BLaER1 (cell line): ENCODE data around the gene TPM4.
A peak's percentile ranks its signal among the peaks of the same experiment; 100 is the strongest.

Experiments used
- H3K27ac ChIP-seq: shearing (Covaris generic); formaldehyde crosslinking; 2 replicates; pipeline ENCODE4 v1.8.1; 2022
- H3K27me3 ChIP-seq: shearing (Covaris generic); formaldehyde crosslinking; 2 replicates; pipeline ENCODE4 v1.8.1; 2022
- H3K36me3 ChIP-seq: shearing (Covaris generic); formaldehyde crosslinking; 2 replicates; pipeline ENCODE4 v1.8.1; 2022
- H3K4me1 ChIP-seq: shearing (Covaris generic); formaldehyde crosslinking; 2 replicates; pipeline ENCODE4 v1.8.1; 2022
- H3K4me2 ChIP-seq: shearing (Covaris generic); formaldehyde crosslinking; 2 replicates; pipeline ENCODE4 v1.8.1; 2022
- H3K4me3 ChIP-seq: shearing (Covaris generic); formaldehyde crosslinking; 2 replicates; pipeline ENCODE4 v1.8.1; 2022
- H3K9ac ChIP-seq: shearing (Covaris generic); formaldehyde crosslinking; 2 replicates; pipeline ENCODE4 v1.8.1; 2022
- H3K9me3 ChIP-seq: shearing (Covaris generic); formaldehyde crosslinking; 2 replicates; pipeline ENCODE4 v1.8.1; 2022
- H4K20me1 ChIP-seq: shearing (Covaris generic); formaldehyde crosslinking; 2 replicates; pipeline ENCODE4 v1.8.1; 2022
- Cebpa-rat ChIP-seq: shearing (Covaris generic); IDR thresholded peaks from 2 replicates; pipeline ENCODE4 v1.8.1; 2022

Gene TPM4

DNA sequence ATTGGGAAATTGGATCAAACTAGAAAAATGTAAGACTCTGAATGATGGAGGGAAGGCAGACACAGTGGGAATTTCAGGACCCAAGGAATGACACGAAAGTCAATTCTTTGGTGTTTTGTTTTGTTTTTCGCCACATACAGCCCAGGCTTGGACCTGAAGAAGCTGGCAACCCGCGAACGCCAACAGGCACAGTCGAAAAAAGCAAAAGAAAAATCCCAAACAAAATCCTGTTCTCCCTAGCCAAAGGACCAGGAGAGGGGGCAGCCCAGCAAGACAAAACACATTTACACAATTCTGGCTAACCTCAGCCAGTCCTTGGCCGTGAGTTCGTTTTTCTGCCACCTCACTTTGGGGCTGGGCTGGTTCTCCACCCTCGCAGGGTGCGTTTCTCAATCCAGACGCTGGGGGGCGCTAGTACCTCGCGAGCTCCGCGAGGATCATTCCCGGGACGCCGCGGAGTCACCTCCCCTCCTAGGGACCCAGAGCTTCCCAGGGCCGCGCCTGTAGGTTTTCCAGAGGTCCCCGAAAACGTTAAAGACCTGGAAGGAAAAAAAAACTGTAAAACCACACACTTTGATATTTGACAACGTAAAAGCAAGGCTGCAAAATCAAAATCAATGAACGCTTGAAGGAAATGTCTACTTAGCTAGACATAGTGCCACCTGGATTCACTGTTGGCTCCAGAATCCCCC is 34.9 kb upstream of the TPM4 start:
- no peaks in the 10 kb centered on the region for H4K20me1 ChIP-seq
- H3K4me2 ChIP-seq, result peak overlapping the region; percentile 54
- H3K27me3 ChIP-seq, result no peaks in the 10 kb centered on the region
- H3K4me1 ChIP-seq, result 0 out of 2 replicates have a peak, but pooled peaks cover 9% of the 10 kb centered on the region
- no peak for TF ChIP-seq Cebpa-rat
- H3K9ac ChIP-seq, result no peak overlapping the region
- H3K4me3 ChIP-seq, result no peak overlapping the region
- no peaks in the 10 kb centered on the region for H3K36me3 ChIP-seq
- H3K9me3 ChIP-seq, result no peaks in the 10 kb centered on the region
- no peak overlapping the region for H3K27ac ChIP-seq

DNA sequence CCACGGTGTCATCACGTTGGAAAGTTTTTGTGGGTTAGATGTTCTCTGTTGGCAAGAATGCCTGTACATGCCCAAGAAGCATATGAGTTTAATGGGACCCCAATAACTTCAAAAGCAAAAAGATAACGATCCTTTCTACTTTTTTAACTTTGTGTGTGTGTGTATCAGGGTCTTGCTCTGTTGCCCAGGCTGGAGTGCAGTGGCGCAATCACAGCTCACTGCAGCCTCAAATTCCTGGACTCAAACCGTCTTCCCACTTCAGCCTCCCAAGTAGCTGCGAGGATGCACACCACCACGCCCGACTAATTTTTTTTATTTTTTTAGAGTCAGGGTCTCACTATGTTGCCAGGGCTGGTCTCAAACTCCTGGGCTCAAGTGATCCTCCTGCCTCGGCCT is 34.3 kb upstream of the TPM4 start:
- Histone ChIP-seq H3K27ac (no peak overlapping the region), H4K20me1 (no peaks in the 10 kb centered on the region), H3K4me1 (0 out of 2 replicates have a peak, but pooled peaks cover 9% of the 10 kb centered on the region), H3K36me3 (no peaks in the 10 kb centered on the region), H3K9me3 (no peaks in the 10 kb centered on the region), H3K4me2 (peak overlapping the region; percentile 54), H3K4me3 (no peak overlapping the region), H3K9ac (no peak overlapping the region), H3K27me3 (no peaks in the 10 kb centered on the region)
- TF ChIP-seq Cebpa-rat, result no peak

DNA sequence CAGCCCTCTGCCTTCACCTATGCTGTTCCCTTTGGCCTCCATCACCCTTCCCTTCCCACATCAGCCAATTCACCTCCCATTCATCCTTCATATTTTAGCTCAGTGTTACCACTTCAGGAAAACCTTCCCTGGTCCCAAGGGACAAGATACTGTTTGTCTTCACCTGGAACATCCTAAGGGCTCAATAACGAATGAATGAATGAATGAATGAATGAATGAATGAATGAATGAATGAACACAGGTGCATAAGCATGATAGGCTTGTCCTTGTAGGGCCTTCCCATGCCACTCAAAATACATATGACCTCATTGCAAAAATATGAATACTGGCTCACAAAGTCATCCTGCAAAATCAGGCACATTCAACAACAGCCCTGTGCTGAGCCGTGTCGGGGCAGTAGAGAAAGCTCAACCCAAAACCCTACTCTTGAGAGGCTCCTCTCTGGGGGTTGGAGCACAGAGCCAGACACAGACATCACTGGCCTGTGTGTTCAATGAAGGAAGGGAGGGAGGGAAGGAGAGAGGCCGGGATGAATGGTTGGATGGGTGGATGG is 33.7 kb upstream of the TPM4 start:
- H3K27me3 ChIP-seq, result no peaks in the 10 kb centered on the region

GRCh38 chr19:16043156-16043757 is 33.0 kb upstream of the TPM4 start:
- no peaks in the 10 kb centered on the region for H3K36me3 ChIP-seq
- H3K9ac ChIP-seq, result no peak overlapping the region
- H3K27ac ChIP-seq, result no peak overlapping the region
- H3K4me3 ChIP-seq, result no peak overlapping the region
- 0 out of 2 replicates have a peak, but pooled peaks cover 9% of the 10 kb centered on the region for H3K4me1 ChIP-seq
- H3K27me3 ChIP-seq, result no peaks in the 10 kb centered on the region
- TF ChIP-seq Cebpa-rat, result no peak
- H3K4me2 ChIP-seq, result no peak overlapping the region
- H3K9me3 ChIP-seq, result no peaks in the 10 kb centered on the region
- H4K20me1 ChIP-seq, result no peaks in the 10 kb centered on the region

More for the DNA sequence above, 33.7 kb upstream of the TPM4 start:
- H3K4me2 ChIP-seq, result no peak overlapping the region
- H3K4me3 ChIP-seq, result no peak overlapping the region
- 0 out of 2 replicates have a peak, but pooled peaks cover 9% of the 10 kb centered on the region for H3K4me1 ChIP-seq
- H3K9ac ChIP-seq, result no peak overlapping the region
- H3K36me3 ChIP-seq, result no peaks in the 10 kb centered on the region
- no peaks in the 10 kb centered on the region for H4K20me1 ChIP-seq
- TF ChIP-seq Cebpa-rat, result no peak
- H3K9me3 ChIP-seq, result no peaks in the 10 kb centered on the region
- H3K27ac ChIP-seq, result no peak overlapping the region

DNA sequence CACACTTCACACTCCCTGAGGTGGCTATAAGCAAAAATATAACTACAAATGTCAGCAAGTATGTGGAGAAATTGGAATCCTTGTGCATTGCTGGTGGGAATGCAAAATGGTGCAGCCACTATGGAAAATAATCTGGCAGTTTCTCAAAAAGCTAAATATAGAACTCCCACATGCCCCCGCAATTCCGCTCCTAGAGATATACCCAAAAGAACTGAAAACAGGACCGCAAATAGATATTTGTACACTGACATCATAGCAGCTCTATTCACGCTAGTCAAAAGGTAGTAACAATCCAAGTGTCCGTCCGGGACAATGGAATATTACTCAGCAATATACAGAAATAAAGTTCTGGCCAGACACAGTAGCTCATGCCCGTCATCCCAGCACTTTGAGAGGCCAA is 31.5 kb upstream of the TPM4 start:
- no peaks in the 10 kb centered on the region for H3K27me3 ChIP-seq
- no peak overlapping the region for H3K4me2 ChIP-seq
- H3K9ac ChIP-seq, result no peak overlapping the region
- H3K4me3 ChIP-seq, result no peak overlapping the region
- no peaks in the 10 kb centered on the region for H4K20me1 ChIP-seq
- no peak for TF ChIP-seq Cebpa-rat
- H3K9me3 ChIP-seq, result no peaks in the 10 kb centered on the region
- 0 out of 2 replicates have a peak, but pooled peaks cover 9% of the 10 kb centered on the region for H3K4me1 ChIP-seq
- H3K27ac ChIP-seq, result no peak overlapping the region
- H3K36me3 ChIP-seq, result no peaks in the 10 kb centered on the region

DNA sequence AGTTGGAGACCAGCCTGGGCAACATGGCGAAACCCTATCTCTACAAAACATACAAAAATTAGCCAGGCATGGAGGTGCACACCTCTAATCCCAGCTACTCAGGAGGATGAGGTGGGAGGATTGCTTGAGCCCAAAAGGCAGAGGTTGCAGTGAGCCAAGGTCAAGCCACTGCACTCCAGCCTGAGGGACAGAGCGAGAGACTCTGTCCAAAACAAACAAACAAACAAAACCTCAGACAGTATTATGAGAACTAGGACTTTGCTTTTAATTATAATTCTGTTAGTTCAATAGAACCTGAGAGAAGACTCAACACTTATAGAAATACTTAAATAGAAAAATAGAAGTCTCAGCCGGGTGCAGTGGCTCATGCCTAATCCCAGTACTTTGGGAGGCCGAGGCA is 31.1 kb upstream of the TPM4 start:
- Histone ChIP-seq H3K27ac (no peak overlapping the region), H3K4me2 (no peak overlapping the region), H3K27me3 (no peaks in the 10 kb centered on the region), H3K4me1 (peaks cover 10% of the 10 kb centered on the region; the same call in 1 of the 2 replicates), H4K20me1 (no peaks in the 10 kb centered on the region), H3K9me3 (no peaks in the 10 kb centered on the region), H3K9ac (no peak overlapping the region), H3K36me3 (no peaks in the 10 kb centered on the region), H3K4me3 (no peak overlapping the region)
- TF ChIP-seq Cebpa-rat, result no peak

- no peak for TF ChIP-seq Cebpa-rat
- no peak overlapping the region for H3K27ac ChIP-seq
- H3K36me3 ChIP-seq, result no peaks in the 10 kb centered on the region
- H4K20me1 ChIP-seq, result no peaks in the 10 kb centered on the region
- H3K4me1 ChIP-seq, result peaks cover 17% of the 10 kb centered on the region
- H3K9ac ChIP-seq, result no peak overlapping the region
- no peaks in the 10 kb centered on the region for H3K9me3 ChIP-seq
- no peaks in the 10 kb centered on the region for H3K27me3 ChIP-seq
- no peak overlapping the region for H3K4me3 ChIP-seq
- H3K4me2 ChIP-seq, result no peak overlapping the region
Measured at GRCh38 chr19:16045893-16046292, 30.4 kb upstream of the TPM4 start.

DNA sequence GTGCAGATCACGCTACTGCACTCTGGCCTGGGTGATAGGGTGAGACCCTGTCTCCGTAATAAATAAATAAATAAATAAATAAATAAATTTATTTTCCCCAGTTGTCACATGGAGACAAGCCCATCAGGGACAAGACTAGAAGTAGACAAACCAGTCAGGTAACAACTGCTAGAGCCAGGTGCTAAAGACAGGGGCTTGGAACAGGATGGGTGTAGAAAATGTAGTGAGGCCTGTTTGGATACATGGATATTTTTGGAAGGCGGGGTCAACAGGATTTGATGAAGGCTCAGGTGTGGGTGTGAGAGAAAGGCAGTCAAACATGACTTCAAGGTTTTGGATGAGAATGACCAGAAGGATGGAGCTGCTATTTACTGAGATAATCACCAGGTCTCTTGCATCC is 27.7 kb upstream of the TPM4 start:
- H3K27ac ChIP-seq, result no peak overlapping the region
- H3K9me3 ChIP-seq, result no peaks in the 10 kb centered on the region
- H4K20me1 ChIP-seq, result no peaks in the 10 kb centered on the region
- H3K4me3 ChIP-seq, result no peak overlapping the region
- H3K9ac ChIP-seq, result no peak overlapping the region
- no peaks in the 10 kb centered on the region for H3K36me3 ChIP-seq
- no peak for TF ChIP-seq Cebpa-rat
- no peak overlapping the region for H3K4me2 ChIP-seq
- H3K4me1 ChIP-seq, result peaks cover 10% of the 10 kb centered on the region
- H3K27me3 ChIP-seq, result no peaks in the 10 kb centered on the region

DNA sequence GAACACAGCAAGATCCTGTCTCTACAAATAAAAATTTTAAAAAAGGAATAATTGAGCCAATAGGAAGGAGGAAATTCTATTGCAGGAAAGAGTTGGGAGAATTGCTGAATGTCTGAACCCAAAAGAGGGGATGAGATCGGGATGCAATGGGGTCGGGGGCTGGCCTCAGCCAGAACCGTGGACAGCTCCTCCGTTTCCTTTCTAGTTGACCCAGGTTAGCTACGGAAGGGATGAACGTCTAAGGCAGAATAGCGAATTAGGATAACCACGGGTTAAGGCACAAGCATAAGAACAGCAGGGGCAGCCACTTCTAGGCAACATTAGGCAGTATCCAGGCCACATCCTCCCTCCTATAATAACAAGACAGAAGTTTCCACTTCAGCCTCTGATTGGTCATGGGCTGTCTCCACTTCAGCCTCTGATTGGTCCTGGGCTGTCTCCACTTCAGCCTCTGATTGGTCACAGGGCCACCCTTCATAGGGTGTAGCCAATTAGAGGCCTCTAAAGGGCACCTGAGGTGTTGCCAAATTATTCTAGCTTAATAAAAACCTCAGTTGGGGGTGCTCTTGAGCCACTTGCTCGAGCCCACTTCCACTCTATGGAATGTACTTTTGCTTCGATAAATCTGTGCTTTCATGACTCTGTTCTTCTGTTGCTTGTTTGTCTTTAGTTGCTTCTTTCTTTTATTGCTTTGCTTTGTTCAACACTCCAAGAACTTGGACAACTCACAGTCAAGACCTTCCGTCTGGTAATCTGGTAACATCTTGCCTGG is 24.9 kb upstream of the TPM4 start:
- H4K20me1 ChIP-seq, result no peaks in the 10 kb centered on the region
- H3K9ac ChIP-seq, result no peak overlapping the region
- no peaks in the 10 kb centered on the region for H3K27me3 ChIP-seq
- H3K27ac ChIP-seq, result no peak overlapping the region
- no peak for TF ChIP-seq Cebpa-rat
- peaks cover 14% of the 10 kb centered on the region for H3K9me3 ChIP-seq
- no peak overlapping the region for H3K4me3 ChIP-seq
- no peak overlapping the region for H3K4me2 ChIP-seq
- H3K36me3 ChIP-seq, result no peaks in the 10 kb centered on the region
- peaks cover 10% of the 10 kb centered on the region for H3K4me1 ChIP-seq

GRCh38 chr19:16052353-16052752 is 23.9 kb upstream of the TPM4 start:
- H3K9me3 ChIP-seq, result peaks cover 23% of the 10 kb centered on the region
- H3K4me3 ChIP-seq, result no peak overlapping the region
- no peaks in the 10 kb centered on the region for H3K27me3 ChIP-seq
- no peak for TF ChIP-seq Cebpa-rat
- H3K36me3 ChIP-seq, result no peaks in the 10 kb centered on the region
- no peak overlapping the region for H3K27ac ChIP-seq
- peaks cover 10% of the 10 kb centered on the region for H3K4me1 ChIP-seq
- no peak overlapping the region for H3K4me2 ChIP-seq
- no peak overlapping the region for H3K9ac ChIP-seq
- H4K20me1 ChIP-seq, result no peaks in the 10 kb centered on the region
